D341Med (cell line): ENCODE data around the gene FCAR.
"Not testable (repeated sequence)": the region's sequence is repeated elsewhere in the genome, so short reads cannot be mapped to it uniquely, and the experiment has no call there.

Experiments used
- DNase-seq: peaks from one replicate; pipeline ENCODE4 v3.0.0; 2012; ENCODE audit warnings: low spot score

The FCAR gene

DNA sequence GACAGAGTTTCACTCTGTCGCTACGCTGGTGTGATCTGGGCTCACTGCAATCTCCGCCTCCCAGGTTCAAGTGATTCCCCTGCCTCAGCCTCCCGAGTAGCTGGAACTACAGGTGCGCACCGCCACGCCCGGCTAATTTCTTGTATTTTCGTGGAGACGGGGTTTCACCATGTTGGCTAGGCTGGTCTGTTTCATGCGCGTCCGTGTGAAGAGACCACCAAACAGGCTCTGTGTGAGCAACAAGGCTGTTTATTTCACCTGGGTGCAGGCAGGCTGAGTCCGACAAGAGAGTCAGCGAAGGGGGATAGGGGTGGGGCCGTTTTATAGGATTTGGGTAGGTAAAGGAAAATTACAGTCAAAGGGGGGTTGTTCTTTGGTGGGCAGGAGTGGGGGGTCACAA, 20.1 kb downstream of the FCAR start:
- DNase-seq = not testable (repeated sequence)

- DNase-seq = no peak
Measured at GRCh38 chr19:54896036-54896435, 22.0 kb downstream of the FCAR start.

GRCh38 chr19:54898685-54899084, 24.6 kb downstream of the FCAR start:
- DNase-seq = not testable (repeated sequence)

DNA sequence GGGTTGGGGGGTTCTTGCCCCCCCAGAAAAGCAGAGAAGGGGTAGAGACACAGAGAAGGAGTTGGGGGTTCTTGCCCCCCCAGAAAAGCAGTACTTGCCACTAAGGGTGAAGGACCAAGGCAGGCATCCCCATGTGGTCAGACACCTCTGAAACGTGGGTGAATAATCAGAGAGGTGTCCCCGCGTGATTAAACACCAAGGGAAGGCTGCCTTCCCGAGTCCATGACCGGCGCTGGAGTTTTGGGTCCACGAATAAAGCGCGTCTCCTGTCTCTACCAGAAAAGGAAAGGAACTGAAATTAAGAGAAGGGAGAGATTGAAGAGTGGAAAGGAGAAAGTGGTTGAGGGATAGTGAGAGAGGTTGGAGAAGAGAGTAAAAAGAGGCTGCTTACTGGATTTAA, 25.6 kb downstream of the FCAR start:
- not testable (repeated sequence) for DNase-seq

- not testable (repeated sequence) for DNase-seq
Measured at GRCh38 chr19:54901153-54901552, 27.1 kb downstream of the FCAR start.

DNA sequence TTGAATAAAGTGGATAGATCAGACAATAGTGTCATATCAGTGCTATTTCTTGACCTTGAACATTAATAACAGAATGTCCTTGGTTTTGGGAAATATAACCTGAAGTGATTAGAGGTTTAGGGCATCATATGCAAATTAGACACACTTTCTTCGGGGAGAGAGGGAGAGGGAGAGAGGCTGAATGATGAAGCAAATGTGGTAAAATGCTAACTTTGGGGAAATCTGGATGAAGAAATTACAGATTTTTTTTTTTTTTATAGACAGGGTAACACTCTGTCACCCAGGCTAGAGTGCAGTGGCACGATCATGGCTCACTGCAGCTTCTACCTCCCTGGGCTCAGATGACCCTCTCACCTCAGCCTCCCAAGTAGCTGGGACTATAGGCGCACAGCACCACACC, 28.0 kb downstream of the FCAR start:
- no peak for DNase-seq

- DNase-seq = no peak
Measured at GRCh38 chr19:54903303-54903702, 29.3 kb downstream of the FCAR start.

DNA sequence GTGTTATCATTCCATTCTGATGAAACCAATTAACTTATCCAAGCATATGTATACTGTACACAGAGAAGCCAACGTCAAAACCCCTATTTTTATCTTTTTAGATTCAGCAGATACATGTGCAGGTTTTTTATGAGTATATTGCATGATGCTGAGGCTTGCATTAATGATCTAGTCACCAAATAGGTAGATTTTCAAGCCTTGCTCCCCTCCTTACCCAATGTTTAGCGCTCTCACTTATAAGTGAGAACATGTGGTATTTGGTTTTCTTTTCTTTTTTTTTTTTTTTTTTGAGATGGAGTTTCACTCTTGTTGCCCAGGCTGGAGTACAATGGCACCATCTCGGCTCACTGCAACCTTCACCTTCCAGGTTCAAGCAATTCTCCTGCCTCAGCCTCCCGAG, 30.2 kb downstream of the FCAR start:
- not testable (repeated sequence) for DNase-seq

DNA sequence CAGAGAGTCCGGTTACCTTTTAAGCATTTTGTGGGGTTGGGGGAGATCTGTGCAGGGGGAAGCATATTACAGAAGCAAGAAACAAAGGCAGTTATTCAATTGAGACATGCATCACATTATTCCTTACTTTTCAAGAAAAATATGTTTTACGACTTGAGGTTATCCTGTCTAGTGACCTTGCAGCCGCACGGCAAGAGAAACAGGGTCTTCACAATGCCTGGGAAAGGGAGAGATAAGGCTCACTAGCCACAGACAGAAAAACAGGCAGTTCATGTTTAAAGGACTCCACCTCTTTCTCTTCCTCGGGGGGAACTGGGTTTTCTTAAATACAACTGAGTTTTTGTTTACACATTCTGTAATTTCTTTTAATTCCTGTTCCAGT, 31.4 kb downstream of the FCAR start:
- no peak for DNase-seq

DNA sequence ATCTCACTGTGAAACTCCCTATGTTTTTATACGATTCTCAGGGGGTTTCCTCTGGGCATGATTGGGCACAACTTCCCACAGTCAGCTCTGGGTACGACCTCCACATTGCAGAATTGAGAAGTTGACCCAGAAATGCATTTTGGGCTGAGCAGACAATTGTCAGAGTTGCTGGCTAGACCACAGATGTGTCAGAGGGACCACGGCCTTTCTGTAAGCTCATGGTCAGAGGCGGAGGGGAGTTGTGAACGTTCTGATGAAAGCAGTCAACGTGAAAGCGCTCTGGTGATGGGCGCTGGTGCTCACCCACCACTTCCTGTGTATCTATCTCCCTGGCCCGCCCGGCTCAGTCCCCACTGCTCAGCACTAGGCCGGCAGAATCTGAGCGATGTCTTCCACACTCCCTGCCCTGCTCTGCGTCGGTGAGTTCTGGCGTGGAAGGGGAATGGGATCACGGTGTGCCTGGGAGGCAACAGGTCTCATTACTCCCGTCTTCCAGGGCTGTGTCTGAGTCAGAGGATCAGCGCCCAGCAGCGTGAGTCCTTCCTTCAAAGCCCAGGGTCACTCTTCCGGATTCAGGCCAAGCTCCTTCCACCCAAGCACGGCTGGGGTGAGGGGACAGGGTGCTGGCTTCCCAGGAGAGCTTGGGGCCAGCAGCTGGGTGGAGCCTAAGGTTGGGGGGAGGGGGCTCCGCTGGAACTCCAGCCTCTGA, 31.9 kb downstream of the FCAR start, which contains the start of gene NCR1:
Gene NCR1, plus strand, starts transcription at position 346 of the 709 bp plus-strand sequence. Its CDS starts 40 bp downstream, at position 386.
- no peak for DNase-seq

DNA sequence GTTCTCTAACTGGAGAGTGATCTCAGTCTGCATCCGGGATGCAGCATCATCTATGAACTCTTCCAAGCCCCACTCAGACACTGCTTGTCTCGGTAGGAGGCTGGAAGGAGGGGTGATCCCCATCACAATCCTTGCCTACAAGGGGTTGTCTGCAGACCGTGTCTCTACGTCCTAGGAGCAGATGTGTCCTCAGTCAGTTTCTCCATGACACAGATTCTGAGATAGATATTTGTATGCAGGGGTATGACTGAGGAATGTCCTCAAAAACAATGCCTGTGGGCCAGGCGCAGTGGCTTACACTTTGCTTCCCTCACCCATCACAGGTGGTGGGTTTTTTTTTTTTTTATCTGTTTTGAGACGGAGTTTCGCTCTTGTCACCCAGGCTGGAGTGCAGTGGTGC, 32.8 kb downstream of the FCAR start:
- DNase-seq = no peak

- not testable (repeated sequence) for DNase-seq
Measured at GRCh38 chr19:54907899-54908298, 33.9 kb downstream of the FCAR start.

DNA sequence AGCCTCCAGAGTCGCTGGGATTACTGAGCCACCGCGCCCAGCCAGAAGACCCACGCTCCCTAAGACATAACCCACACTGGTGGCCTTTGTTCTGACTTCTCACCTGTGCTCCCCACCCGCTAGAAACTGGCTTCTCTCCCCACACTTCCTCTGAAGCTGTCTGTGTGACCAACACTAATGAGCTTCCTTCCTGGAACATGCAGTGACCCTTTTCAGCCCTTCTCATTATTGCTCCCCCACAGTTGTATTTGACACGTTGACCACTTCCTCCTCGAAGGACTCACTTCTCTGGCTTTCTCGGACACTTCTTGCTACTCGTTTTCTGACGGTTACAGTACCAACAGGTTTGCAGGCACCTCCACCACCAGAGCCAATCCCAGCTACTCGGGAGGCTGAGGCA, 42.8 kb downstream of the FCAR start:
- no peak for DNase-seq

DNA sequence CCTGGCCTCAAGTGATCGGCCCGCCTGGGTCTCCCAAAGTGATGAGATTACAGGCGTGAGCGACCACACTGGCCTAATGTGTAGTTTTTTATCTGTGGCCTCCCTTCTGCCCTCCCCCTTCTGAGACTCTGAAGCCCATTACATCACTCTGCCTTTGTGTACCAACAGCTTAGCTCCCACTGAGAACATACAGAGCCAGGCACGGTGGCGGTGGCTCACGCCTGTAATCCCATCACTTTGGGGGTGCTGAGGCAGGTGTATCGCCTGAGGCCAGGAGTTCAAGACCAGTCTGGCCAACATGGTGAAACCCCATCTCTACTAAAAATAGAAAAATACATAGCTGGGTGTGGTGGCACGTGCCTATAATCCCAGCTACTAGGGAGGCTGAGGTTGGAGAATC, 44.5 kb downstream of the FCAR start:
- DNase-seq = no peak

DNA sequence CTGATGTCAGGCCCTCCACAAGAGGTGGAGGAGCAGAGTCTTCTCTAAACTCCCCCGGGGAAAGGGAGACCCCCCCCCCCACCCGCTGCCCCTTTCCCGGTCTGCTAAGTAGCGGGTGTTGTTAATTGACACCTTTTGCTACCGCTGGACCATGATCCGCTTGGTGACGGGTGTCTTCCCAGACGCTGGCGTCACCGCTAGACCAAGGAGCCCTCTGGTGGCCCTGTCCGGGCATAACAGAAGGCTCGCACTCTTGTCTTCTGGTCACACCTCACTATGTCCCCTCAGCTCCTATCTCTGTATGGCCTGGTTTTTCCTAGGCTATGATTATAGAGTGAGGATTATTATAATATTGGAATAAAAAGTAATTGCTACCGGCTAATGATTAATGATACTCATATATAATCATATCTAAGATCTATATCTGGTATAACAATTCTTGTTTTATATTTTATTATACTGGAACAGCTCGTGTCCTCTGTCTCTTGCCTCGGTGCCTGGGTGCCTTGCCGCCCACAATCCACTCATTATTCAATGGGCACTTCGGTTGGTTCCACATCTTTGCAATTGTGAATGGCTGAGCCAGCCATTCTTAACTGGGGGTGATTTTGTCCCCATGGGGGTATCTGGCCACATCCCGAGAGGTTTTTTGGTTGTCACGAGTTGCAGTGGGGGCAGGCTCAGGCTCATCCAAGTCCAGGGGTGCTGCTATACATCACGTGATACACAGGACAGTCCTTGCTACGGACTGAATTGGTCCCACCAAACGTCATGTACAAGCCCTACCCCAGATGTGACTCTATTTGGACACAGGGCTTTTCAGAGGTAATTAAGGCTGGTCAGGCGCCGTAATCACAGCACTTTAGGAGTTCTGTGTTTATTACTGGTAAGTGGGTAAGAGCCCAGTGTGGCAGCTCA, 45.9 kb downstream of the FCAR start:
- not testable (repeated sequence) for DNase-seq

GRCh38 chr19:54921082-54921481, 47.0 kb downstream of the FCAR start:
- no peak for DNase-seq

GRCh38 chr19:54923276-54923675, 49.2 kb downstream of the FCAR start:
- no peak for DNase-seq

- DNase-seq = no peak
Measured at GRCh38 chr19:54928299-54928698, 54.3 kb downstream of the FCAR start.

DNA sequence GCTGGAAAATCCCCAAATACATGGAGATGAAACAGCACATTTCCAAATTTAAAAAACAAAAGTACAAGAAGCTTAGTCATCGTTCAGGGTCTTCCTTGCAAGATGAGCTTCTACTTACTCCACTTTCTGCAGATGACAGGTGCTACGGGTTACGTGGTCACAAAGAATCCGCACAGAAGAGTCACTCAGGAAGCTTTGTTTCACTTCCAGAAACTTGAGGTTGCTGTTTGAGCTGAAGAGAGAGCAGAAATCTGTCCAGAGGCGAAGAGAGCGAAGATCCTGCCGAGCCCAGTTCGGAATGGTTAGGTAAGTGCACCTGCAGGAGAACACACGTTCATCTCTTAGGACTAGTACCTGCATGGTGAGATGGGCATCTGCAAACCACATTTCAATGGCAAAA, 63.9 kb downstream of the FCAR start:
- DNase-seq = no peak

DNA sequence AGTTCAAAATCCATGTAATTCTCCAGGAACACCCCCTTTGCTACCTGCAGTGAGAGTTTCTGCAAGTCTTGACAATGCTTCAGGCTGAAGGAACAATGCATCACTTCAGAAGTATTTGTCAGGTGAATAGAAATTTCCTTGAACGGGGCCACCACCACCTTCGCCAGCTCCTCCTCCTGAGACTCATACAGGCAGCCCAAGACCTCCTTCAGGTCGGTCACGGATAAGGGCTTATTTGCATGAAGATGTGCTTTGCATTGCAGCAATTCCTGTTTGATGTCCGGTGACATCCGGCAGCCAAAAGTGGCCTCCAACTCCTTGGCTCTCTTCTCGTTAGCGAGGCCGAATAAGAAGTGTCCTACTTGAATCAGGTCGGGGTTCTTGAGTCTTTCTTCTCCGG, 64.9 kb downstream of the FCAR start:
- DNase-seq = no peak

DNA sequence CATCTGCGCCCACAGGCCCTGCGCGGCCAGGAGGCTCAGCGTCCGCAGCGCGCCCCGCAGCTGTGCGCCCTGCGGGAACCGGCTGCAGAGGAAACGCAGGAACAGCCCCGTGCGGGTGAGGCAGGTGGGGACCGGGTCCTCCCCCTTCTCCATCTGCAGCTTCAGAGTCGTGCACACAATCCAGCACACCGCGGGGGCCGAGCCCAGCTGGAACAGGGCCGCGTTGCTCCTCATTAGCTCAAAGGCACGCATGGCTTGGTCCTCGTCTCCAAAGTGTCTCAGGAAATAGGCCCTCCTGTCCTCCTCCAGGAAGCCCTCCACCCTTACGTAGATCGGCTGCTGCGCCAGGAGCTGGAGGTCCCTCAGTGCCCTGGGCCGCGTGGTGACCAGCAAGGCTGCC, 65.5 kb downstream of the FCAR start:
- not testable (repeated sequence) for DNase-seq
